Astrocyte (in vitro differentiated cells and primary cell): ENCODE data around the gene C1orf174. TPM values are rescaled to one million over a fixed set of nuclear protein-coding genes. Genes with fewer than 3 reads are reported as not detected.

Experiments used
- DNase-seq: peaks from one replicate; pipeline ENCODE4 v3.0.0-alpha.2; 2010; ENCODE audit warnings: low read depth
- FAIRE-seq: peaks from 2 replicates; lab custom pipeline; 2011; peaks lifted over from hg19 to GRCh38; lab: Jason Lieb, UNC
- H2AFZ ChIP-seq: 2 replicates; pipeline ENCODE4 v1.6.0; 2012; ENCODE audit warnings: low read depth, low read length, inconsistent platforms
- H3K27ac ChIP-seq: 2 replicates; pipeline ENCODE4 v1.5.1; 2011; ENCODE audit warnings: low read depth, low read length, inconsistent platforms
- H3K27me3 ChIP-seq: 2 replicates; pipeline ENCODE4 v1.6.0; 2011; ENCODE audit warnings: low read length, inconsistent platforms; ENCODE audit not compliant: insufficient read depth
- H3K36me3 ChIP-seq: 2 replicates; pipeline ENCODE4 v1.5.1; 2011; ENCODE audit warnings: low read length, inconsistent platforms; ENCODE audit not compliant: insufficient read depth
- H3K4me1 ChIP-seq: 2 replicates; pipeline ENCODE4 v1.5.1; 2011; ENCODE audit warnings: low read length, inconsistent platforms; ENCODE audit not compliant: insufficient read depth
- H3K4me2 ChIP-seq: 2 replicates; pipeline ENCODE4 v1.6.0; 2012; ENCODE audit warnings: low read length, inconsistent platforms
- H3K4me3 ChIP-seq: 2 replicates; pipeline ENCODE4 v1.5.1; 2011; ENCODE audit warnings: low read depth, mild to moderate bottlenecking, low read length, inconsistent platforms; ENCODE audit not compliant: insufficient read depth
- H3K79me2 ChIP-seq: 2 replicates; pipeline ENCODE4 v1.6.0; 2012; ENCODE audit warnings: mild to moderate bottlenecking, low read length, inconsistent platforms; ENCODE audit not compliant: insufficient read depth
- H3K9ac ChIP-seq: 2 replicates; pipeline ENCODE4 v1.6.0; 2012; ENCODE audit warnings: mild to moderate bottlenecking, low read length, inconsistent platforms
- H3K9me3 ChIP-seq: 2 replicates; pipeline ENCODE4 v1.5.1; 2012; ENCODE audit warnings: low read depth, mild to moderate bottlenecking, low read length, inconsistent platforms; ENCODE audit not compliant: insufficient read depth
- H4K20me1 ChIP-seq: 2 replicates; pipeline ENCODE4 v1.6.0; 2012; ENCODE audit warnings: low read length, inconsistent platforms; ENCODE audit not compliant: insufficient read depth
- H3K27ac Mint-ChIP-seq: one replicate; pipeline ENCODE4 v1.8.0; 2021; ENCODE audit warnings: mild to moderate bottlenecking, mixed read lengths; ENCODE audit not compliant: unreplicated experiment
- H3K27me3 Mint-ChIP-seq: one replicate; pipeline ENCODE4 v1.8.0; 2021; ENCODE audit warnings: low read depth, mixed read lengths; ENCODE audit not compliant: unreplicated experiment
- H3K36me3 Mint-ChIP-seq: one replicate; pipeline ENCODE4 v1.8.0; 2021; ENCODE audit warnings: low read depth, mixed read lengths; ENCODE audit not compliant: unreplicated experiment
- H3K4me1 Mint-ChIP-seq: one replicate; pipeline ENCODE4 v1.8.0; 2021; ENCODE audit warnings: low read depth, mixed read lengths; ENCODE audit not compliant: unreplicated experiment
- H3K4me3 Mint-ChIP-seq: one replicate; pipeline ENCODE4 v1.8.0; 2021; ENCODE audit warnings: mild to moderate bottlenecking, moderate library complexity, mixed read lengths; ENCODE audit not compliant: unreplicated experiment
- H3K9me3 Mint-ChIP-seq: one replicate; pipeline ENCODE4 v1.8.0; 2021; ENCODE audit warnings: mild to moderate bottlenecking, mixed read lengths; ENCODE audit not compliant: unreplicated experiment
- CTCF ChIP-seq: IDR thresholded peaks from 2 replicates; pipeline ENCODE4 v1.5.1; 2011; ENCODE audit warnings: low read depth, mild to moderate bottlenecking, inconsistent platforms, low read length, moderate library complexity; ENCODE audit not compliant: insufficient read depth
- EZH2 ChIP-seq: IDR thresholded peaks from 2 replicates; pipeline ENCODE4 v1.6.1; 2012; ENCODE audit warnings: mild to moderate bottlenecking, low read length, inconsistent platforms; ENCODE audit not compliant: insufficient read depth
- total RNA-seq: library from RNA; stranded (reverse); gene quantifications from 2 replicates; pipeline ENCODE4 v1.2.1, GENCODE V29; 2021

C1orf174 gene
- total RNA-seq, 1 donor from 2014 or later = 26.1 TPM

- Mint-ChIP-seq H3K36me3 (no peaks in the 10 kb centered on the region), H3K27ac (no peak overlapping the region), H3K9me3 (no peaks in the 10 kb centered on the region), H3K4me3 (no peak overlapping the region), H3K27me3 (peaks cover 32% of the 10 kb centered on the region), H3K4me1 (no peaks in the 10 kb centered on the region)
- no peaks in the 10 kb centered on the region for H3K9me3 ChIP-seq
- no peak overlapping the region for H3K4me2 ChIP-seq
- H3K36me3 ChIP-seq = no peaks in the 10 kb centered on the region
- no peak overlapping the region for H3K4me3 ChIP-seq
- H3K79me2 ChIP-seq = no peaks in the 10 kb centered on the region
- H3K4me1 ChIP-seq = no peaks in the 10 kb centered on the region
- no peak overlapping the region for H2AFZ ChIP-seq
- H3K27me3 ChIP-seq = no peaks in the 10 kb centered on the region
- no peak overlapping the region for H3K27ac ChIP-seq
- no peak for FAIRE-seq
- DNase-seq = no peak
- no peak for TF ChIP-seq CTCF
- TF ChIP-seq EZH2 = no peak
- no peaks in the 10 kb centered on the region for H4K20me1 ChIP-seq
- no peak overlapping the region for H3K9ac ChIP-seq
These were observed 23.5 kb upstream of the C1orf174 start for GRCh38 chr1:3923378-3924185.

- Histone ChIP-seq H3K4me2 (no peak overlapping the region), H3K79me2 (no peaks in the 10 kb centered on the region), H3K4me1 (no peaks in the 10 kb centered on the region), H3K9ac (no peak overlapping the region), H4K20me1 (no peaks in the 10 kb centered on the region), H3K9me3 (no peaks in the 10 kb centered on the region), H3K36me3 (no peaks in the 10 kb centered on the region), H3K4me3 (no peak overlapping the region), H2AFZ (no peak overlapping the region), H3K27ac (no peak overlapping the region), H3K27me3 (no peaks in the 10 kb centered on the region)
- H3K4me1 Mint-ChIP-seq = no peaks in the 10 kb centered on the region
- no peak overlapping the region for H3K4me3 Mint-ChIP-seq
- DNase-seq = no peak
- H3K27me3 Mint-ChIP-seq = peaks cover 34% of the 10 kb centered on the region
- no peak for FAIRE-seq
- no peaks in the 10 kb centered on the region for H3K36me3 Mint-ChIP-seq
- TF ChIP-seq CTCF = no peak
- TF ChIP-seq EZH2 = no peak
- H3K27ac Mint-ChIP-seq = no peak overlapping the region
- no peaks in the 10 kb centered on the region for H3K9me3 Mint-ChIP-seq
These were observed 22.8 kb upstream of the C1orf174 start for GRCh38 chr1:3922851-3923250.

- TF ChIP-seq EZH2 (no peak), CTCF (no peak)
- Histone ChIP-seq H3K4me1 (no peaks in the 10 kb centered on the region), H3K79me2 (no peaks in the 10 kb centered on the region), H3K9ac (no peak overlapping the region), H3K4me2 (no peak overlapping the region), H2AFZ (no peak overlapping the region), H3K36me3 (no peaks in the 10 kb centered on the region), H3K4me3 (no peak overlapping the region), H3K27ac (no peak overlapping the region), H4K20me1 (no peaks in the 10 kb centered on the region), H3K9me3 (no peaks in the 10 kb centered on the region), H3K27me3 (no peaks in the 10 kb centered on the region)
- H3K4me1 Mint-ChIP-seq = no peaks in the 10 kb centered on the region
- no peak overlapping the region for H3K27ac Mint-ChIP-seq
- H3K4me3 Mint-ChIP-seq = no peak overlapping the region
- FAIRE-seq (no peak), DNase-seq (no peak)
- no peaks in the 10 kb centered on the region for H3K9me3 Mint-ChIP-seq
- H3K36me3 Mint-ChIP-seq = no peaks in the 10 kb centered on the region
- H3K27me3 Mint-ChIP-seq = peaks cover 28% of the 10 kb centered on the region
These were observed 22.2 kb upstream of the C1orf174 start for GRCh38 chr1:3922201-3922725.
